Motor neuron (in vitro differentiated cells): Measurements from ENCODE around the gene ZNF688. TPM values are rescaled to one million over a fixed set of nuclear protein-coding genes. Genes with fewer than 3 reads are reported as not detected.
A peak's percentile ranks its signal among the peaks of the same experiment; 100 is the strongest.

Experiments used
- ATAC-seq, 8 experiments: fragments of 200-7000 bp; cut with Tn5 transposase; replicated peaks in 6 of 8; 2 replicates each; pipeline ENCODE4 v1.8.0; 2021; ENCODE audit warnings: mild to moderate bottlenecking in 8 of 8, moderate library complexity in 8 of 8
- H3K27ac ChIP-seq, 2 donors: fragments of 250-450 bp; sonication (Bioruptor Pico); 2 replicates each; pipeline ENCODE4 v1.9.0; 2021; ENCODE audit warnings: antibody characterized with exemption in 2 of 2, mild to moderate bottlenecking in 2 of 2, moderate library complexity in 1 of 2
- H3K4me1 ChIP-seq, 2 donors: fragments of 250-450 bp; sonication (Bioruptor Pico); replicated peaks in 1 of 2; 2 replicates each; pipeline ENCODE4 v1.6.1; 2021; ENCODE audit warnings: antibody characterized with exemption in 2 of 2, mild to moderate bottlenecking in 2 of 2, moderate library complexity in 1 of 2
- H3K4me3 ChIP-seq, 5 donors: fragments of 250-450 bp; sonication (Bioruptor Pico); 2 replicates each; pipeline ENCODE4 v1.9.0; 2021; ENCODE audit warnings: antibody characterized with exemption in 5 of 5, mild to moderate bottlenecking in 5 of 5, moderate library complexity in 4 of 5
- WGBS, 10 experiments: fragments of 450-650 bp; shearing (Covaris generic); methylation state at CpG; one replicate each; pipeline ENCODE4 v1.0.0; 2022; 5-methylcytosine and 5-hydroxymethylcytosine counted together
- in situ Hi-C, 9 experiments: fragments of 400-800 bp; cut with MboI; loops; one replicate each; pipeline ENCODE4 v1.15.0; 2021; ENCODE audit warnings: low sequenced_read_pairs in 9 of 9, low pct_unique_long_range_greater_than_20kb in 2 of 9; ENCODE audit not compliant: unreplicated experiment in 9 of 9
- total RNA-seq, 8 experiments: library from RNA; unstranded; fragments of 300-600 nt; gene quantifications; 2 replicates each; pipeline versions ENCODE4 v1.2.3 to v1.2.4, GENCODE V29; 2022

Gene ZNF688
- total RNA-seq, 8 experiments from 2014 or later, result 4.5 to 13.8 (median 8.0) TPM

- Histone ChIP-seq H3K27ac (peak overlapping the region in 1 of 2 donors; percentile 98), H3K4me1 (peaks cover 12 to 16% of the 10 kb centered on the region in 2 donors), H3K4me3 (no peak overlapping the region)
- no peak for ATAC-seq
- 78 to 100% (median 96%) methylated on average over 1 to 4 of the region's 6 CpGs; no CpG with 5 or more reads in 1 of the 10 experiments for WGBS, 10 experiments
- in situ Hi-C loops, result no loop called here
Observed at GRCh38 chr16:30559690-30560089, 11.8 kb downstream of the ZNF688 start.

GRCh38 chr16:30558789-30559377, 12.6 kb downstream of the ZNF688 start:
- in situ Hi-C loops, result no loop called here
- peak overlapping the region; percentile 98 for H3K27ac ChIP-seq
- peak overlapping the region; percentile 61 to 96 (median 71) for H3K4me3 ChIP-seq
- peaks cover 12 to 16% of the 10 kb centered on the region in 2 donors for H3K4me1 ChIP-seq
- no peak for ATAC-seq
- WGBS, 10 experiments, result 51 to 100% (median 83%) methylated on average over 1 to 20 of the region's 21 CpGs; no CpG with 5 or more reads in 1 of the 10 experiments

GRCh38 chr16:30557957-30558788, 13.3 kb downstream of the ZNF688 start, which contains the start of gene ZNF764:
Gene ZNF764 (minus strand): TSS chr16:30558374. CDS start chr16:30558182, 192 bp downstream.
- ATAC-seq, result peak; percentile 94 to 98 (median 96)
- in situ Hi-C loops, result no loop called here
- 0 to 2% (median 0%) methylated on average over 1 to 27 of the region's 74 CpGs; no CpG with 5 or more reads in 2 of the 10 experiments for WGBS, 10 experiments
- peak within 1 kb of the TSS; percentile 98 for H3K27ac ChIP-seq
- H3K4me3 ChIP-seq, result peak within 1 kb of the TSS; percentile 61 to 96 (median 71)
- peaks cover 12 to 16% of the 10 kb centered on the region in 2 donors for H3K4me1 ChIP-seq

- WGBS, 10 experiments, result 0% methylated on average over 1 to 4 of the region's 17 CpGs; no CpG with 5 or more reads in 6 of the 10 experiments
- in situ Hi-C loops, result no loop called here
- peaks cover 12 to 16% of the 10 kb centered on the region in 2 donors for H3K4me1 ChIP-seq
- H3K4me3 ChIP-seq, result peak overlapping the region; percentile 61 to 96 (median 71)
- H3K27ac ChIP-seq, result peak overlapping the region; percentile 98
- ATAC-seq, result peak in 2 of 8 experiments; percentile 0 to 1
Observed at GRCh38 chr16:30557707-30557956, 13.9 kb downstream of the ZNF688 start.

- in situ Hi-C loops, result no loop called here
- Histone ChIP-seq H3K4me1 (peaks cover 12 to 16% of the 10 kb centered on the region in 2 donors), H3K27ac (no peak overlapping the region), H3K4me3 (no peak overlapping the region)
- WGBS, 10 experiments, result 66 to 100% (median 85%) methylated on average over 1 to 8 of the region's 10 CpGs; no CpG with 5 or more reads in 4 of the 10 experiments
- ATAC-seq, result no peak
Observed at GRCh38 chr16:30556125-30556473, 15.4 kb downstream of the ZNF688 start.

- H3K27ac ChIP-seq, result no peak overlapping the region
- H3K4me3 ChIP-seq, result no peak overlapping the region
- peaks cover 12 to 16% of the 10 kb centered on the region in 2 donors for H3K4me1 ChIP-seq
- no peak for ATAC-seq
- in situ Hi-C loops, result no loop called here
- 97 to 100% methylated on average over 7 to 34 of the region's 69 CpGs; no CpG with 5 or more reads in 8 of the 10 experiments for WGBS, 10 experiments
Observed at GRCh38 chr16:30555315-30556124, 16.0 kb downstream of the ZNF688 start.

GRCh38 chr16:30554557-30555314, 16.8 kb downstream of the ZNF688 start:
- in situ Hi-C loops, result no loop called here
- 95 to 100% (median 100%) methylated on average over 1 to 2 of the region's 18 CpGs; no CpG with 5 or more reads in 6 of the 10 experiments for WGBS, 10 experiments

GRCh38 chr16:30553393-30553899, 18.1 kb downstream of the ZNF688 start:
- in situ Hi-C loops, result no loop called here
- no peak for ATAC-seq
- Histone ChIP-seq H3K27ac (no peak overlapping the region), H3K4me3 (no peak overlapping the region), H3K4me1 (peaks cover 8 to 11% of the 10 kb centered on the region in 2 donors)
- 82 to 100% (median 100%) methylated on average over 1 to 2 of the region's 2 CpGs; no CpG with 5 or more reads in 1 of the 10 experiments for WGBS, 10 experiments

More at GRCh38 chr16:30554557-30555314, 16.8 kb downstream of the ZNF688 start:
- ATAC-seq, result no peak
- peaks cover 12 to 16% of the 10 kb centered on the region in 2 donors for H3K4me1 ChIP-seq
- H3K27ac ChIP-seq, result no peak overlapping the region
- no peak overlapping the region for H3K4me3 ChIP-seq

- Histone ChIP-seq H3K4me3 (no peak overlapping the region), H3K27ac (no peak overlapping the region), H3K4me1 (peaks cover 8 to 11% of the 10 kb centered on the region in 2 donors)
- WGBS, 10 experiments, result 92 to 100% methylated on average over 1 to 2 of the region's 4 CpGs; no CpG with 5 or more reads in 8 of the 10 experiments
- ATAC-seq, result no peak
- in situ Hi-C loops, result no loop called here
Observed at GRCh38 chr16:30552956-30553355, 18.6 kb downstream of the ZNF688 start.

- ATAC-seq, result no peak
- H3K4me3 ChIP-seq, result no peak overlapping the region
- 17 to 100% (median 81%) methylated on average over 1 to 3 of the region's 3 CpGs; no CpG with 5 or more reads in 2 of the 10 experiments for WGBS, 10 experiments
- in situ Hi-C loops, result no loop called here
- H3K4me1 ChIP-seq, result peaks cover 2 to 5% of the 10 kb centered on the region in 2 donors
- H3K27ac ChIP-seq, result no peak overlapping the region
Observed at GRCh38 chr16:30551781-30552180, 19.7 kb downstream of the ZNF688 start.

- no peak for ATAC-seq
- H3K4me1 ChIP-seq, result peaks cover 0 to 4% of the 10 kb centered on the region in 2 donors
- no peak overlapping the region for H3K4me3 ChIP-seq
- no peak overlapping the region for H3K27ac ChIP-seq
- WGBS, 10 experiments, result 50 to 100% (median 78%) methylated on average over 1 to 8 of the region's 8 CpGs
- in situ Hi-C loops, result no loop called here
Observed at GRCh38 chr16:30548416-30549253, 22.9 kb downstream of the ZNF688 start.
